ENCODE data around the gene MMEL1. TPM values are rescaled to one million over a fixed set of nuclear protein-coding genes. Genes with fewer than 3 reads are reported as not detected.

MMEL1 gene
- total RNA-seq, 1 experiment from 2014 or later: not detected

DNA sequence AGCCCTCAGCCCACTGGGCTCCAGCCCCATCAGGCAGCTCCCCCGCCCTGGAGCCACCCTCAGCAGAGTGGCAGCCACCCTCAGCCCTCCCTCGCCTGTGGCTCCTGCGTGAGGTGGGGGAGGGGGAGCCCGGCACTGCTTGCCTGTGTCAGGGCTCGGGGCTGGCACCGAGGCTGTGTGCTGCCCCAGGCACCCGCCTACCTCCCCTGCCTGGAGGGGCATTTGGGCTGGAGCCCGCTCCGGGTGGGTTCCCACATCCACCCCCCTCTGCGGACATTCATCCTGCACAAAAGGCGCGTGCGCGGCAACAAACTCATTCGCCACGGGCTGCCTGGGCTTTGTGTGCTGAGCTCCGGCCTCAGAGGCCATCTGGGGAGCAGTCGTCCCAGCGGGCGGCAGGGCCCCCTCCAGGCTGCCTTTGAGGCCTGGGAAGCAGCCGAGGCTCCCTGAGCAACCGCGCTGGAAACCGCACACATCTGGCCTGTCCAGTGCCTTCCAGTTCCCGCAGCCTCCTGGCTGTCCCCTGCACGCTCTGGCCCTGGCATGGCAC is 89.2 kb downstream of the MMEL1 start:
- in situ Hi-C loops (cut with HindIII; ENCODE audit: low pct_unique_long_range_greater_than_20kb, low sequenced_read_pairs): no loop called here

DNA sequence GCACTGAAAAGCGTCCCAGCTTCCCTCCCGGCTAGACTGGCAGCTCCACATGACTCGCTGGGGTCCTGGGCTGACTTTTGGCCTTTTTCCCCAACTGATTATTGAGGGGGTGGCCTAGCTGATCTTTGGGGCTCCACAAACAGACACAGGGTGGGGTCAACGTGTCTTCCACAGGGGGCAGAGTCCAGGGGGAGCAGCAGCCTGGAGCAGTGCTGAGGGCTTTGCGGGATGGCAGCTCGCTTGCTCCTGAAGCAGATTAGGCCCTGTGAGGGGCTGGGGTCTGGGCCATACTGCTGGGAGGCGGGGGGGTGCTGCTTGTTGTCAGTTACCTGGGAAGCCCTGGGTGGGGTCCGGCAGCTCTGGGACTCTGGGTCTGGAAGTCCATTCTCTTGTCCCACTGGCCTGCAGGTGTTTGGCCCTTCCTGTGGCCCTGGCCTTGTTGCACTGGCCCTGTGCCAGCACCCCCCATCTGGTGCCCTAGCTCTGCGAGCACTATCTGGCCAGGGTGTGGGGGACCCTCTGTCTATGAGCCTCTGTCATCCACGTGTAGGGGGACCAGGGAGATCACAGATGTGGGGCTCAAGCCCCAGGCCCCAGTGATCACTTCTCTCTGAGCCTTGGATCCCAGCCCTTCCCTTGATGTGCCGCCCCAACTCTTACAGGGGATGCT is 90.4 kb downstream of the MMEL1 start:
- DNase-seq (ENCODE audit: low read depth): no peak
- in situ Hi-C loops (cut with HindIII; ENCODE audit: low pct_unique_long_range_greater_than_20kb, low sequenced_read_pairs): no loop called here

More for the DNA sequence above, 89.2 kb downstream of the MMEL1 start:
- no peak for DNase-seq (ENCODE audit: low read depth)

DNA sequence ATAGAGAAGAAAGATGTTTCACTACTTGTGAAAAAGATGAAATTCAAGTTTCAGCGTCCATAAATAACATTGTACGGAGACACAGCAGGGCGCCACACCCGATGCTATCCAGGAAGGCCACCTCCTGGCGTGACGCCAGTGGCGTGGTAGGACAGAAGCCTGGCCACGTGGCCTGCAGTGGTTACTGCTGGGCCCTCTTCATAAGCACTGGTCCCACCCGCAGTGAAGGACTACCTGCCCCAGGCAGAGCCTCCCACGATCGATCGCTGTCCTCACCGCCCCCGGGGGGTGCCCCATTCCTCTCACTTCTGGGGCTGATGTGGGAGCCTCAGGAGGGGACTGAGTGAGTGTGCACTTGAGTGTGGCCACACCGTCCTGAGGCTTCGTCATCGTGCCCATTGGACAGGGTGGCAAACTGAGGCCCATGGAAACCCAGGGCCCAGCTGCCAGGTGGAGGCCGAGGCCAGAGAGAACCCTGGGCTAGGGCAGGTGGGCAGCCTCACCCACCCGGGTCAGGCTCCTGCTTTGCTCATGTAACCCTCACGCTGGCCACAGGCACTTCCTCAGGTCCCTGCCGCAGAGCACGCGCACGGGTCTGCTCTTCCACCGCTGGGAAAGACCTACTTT is 91.1 kb downstream of the MMEL1 start:
- no peak for DNase-seq (ENCODE audit: low read depth)
- in situ Hi-C loops (cut with HindIII; ENCODE audit: low pct_unique_long_range_greater_than_20kb, low sequenced_read_pairs): no loop called here

DNA sequence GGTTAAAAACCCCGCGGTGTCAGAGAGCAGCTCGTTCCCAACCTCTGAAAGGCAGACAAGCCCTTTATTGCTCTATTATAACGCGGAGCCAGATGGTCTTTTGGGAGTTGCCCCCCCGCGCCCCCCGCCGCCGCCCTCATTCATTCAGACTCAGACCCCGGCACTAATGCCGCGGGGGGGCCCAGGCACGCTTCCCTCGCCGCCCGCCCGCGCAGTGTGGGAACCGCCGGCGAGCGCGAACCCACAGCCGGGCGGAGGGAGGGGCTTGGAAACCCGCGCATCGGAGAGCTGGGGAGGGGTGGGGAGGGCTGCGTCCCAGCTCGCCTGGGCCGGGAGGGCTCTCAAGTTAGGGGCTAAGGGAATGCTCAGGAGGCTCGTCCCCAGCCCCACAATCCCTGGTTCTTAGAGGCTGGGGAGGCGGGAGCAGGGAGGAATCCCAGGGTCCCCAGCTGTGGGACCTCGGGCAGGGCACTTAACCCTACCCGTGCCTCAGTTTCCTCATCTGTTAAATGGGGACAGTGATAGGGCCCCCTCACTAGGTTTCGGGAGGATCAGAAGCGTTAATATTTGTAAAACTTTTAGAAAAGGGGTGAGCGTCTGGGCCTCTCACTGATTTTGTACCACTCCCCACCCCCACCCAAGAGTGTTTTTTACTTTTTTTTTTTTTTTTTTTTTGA is 91.9 kb downstream of the MMEL1 start:
- in situ Hi-C loops (cut with HindIII; ENCODE audit: low pct_unique_long_range_greater_than_20kb, low sequenced_read_pairs): no loop called here
- no peak for DNase-seq (ENCODE audit: low read depth)

Other genes starting within 250 kb of the MMEL1 start
- 10.3 and 20.3 TPM in 2 replicates for gene MORN1, start 241.5 kb downstream of the MMEL1 start, total RNA-seq (2014; rRNA removed; shearing (Covaris generic); ENCODE audit: low replicate concordance)
- gene RER1, start 241.2 kb downstream of the MMEL1 start, total RNA-seq (2014; rRNA removed; shearing (Covaris generic); ENCODE audit: low replicate concordance): 55.7 and 105 TPM in 2 replicates
- gene PEX10, start 220.5 kb downstream of the MMEL1 start, total RNA-seq (2014; rRNA removed; shearing (Covaris generic); ENCODE audit: low replicate concordance): 67.4 and 71.9 TPM in 2 replicates
- gene PLCH2, start 156.7 kb downstream of the MMEL1 start, total RNA-seq (2014; rRNA removed; shearing (Covaris generic); ENCODE audit: low replicate concordance): 0.26 and 0.74 TPM in 2 replicates
- gene PANK4, start 106.4 kb downstream of the MMEL1 start, total RNA-seq (2014; rRNA removed; shearing (Covaris generic); ENCODE audit: low replicate concordance): 21.1 and 34.6 TPM in 2 replicates
- not detected in 2 replicates for gene HES5, start 102.8 kb downstream of the MMEL1 start, total RNA-seq (2014; rRNA removed; shearing (Covaris generic); ENCODE audit: low replicate concordance)
- not detected in 2 replicates for gene TNFRSF14, start 76.6 kb downstream of the MMEL1 start, total RNA-seq (2014; rRNA removed; shearing (Covaris generic); ENCODE audit: low replicate concordance)
- gene PRXL2B, start 46.2 kb downstream of the MMEL1 start, total RNA-seq (2014; rRNA removed; shearing (Covaris generic); ENCODE audit: low replicate concordance): 17.0 and 31.0 TPM in 2 replicates
- not detected in 2 replicates for gene TTC34, start 168.7 kb upstream of the MMEL1 start, total RNA-seq (2014; rRNA removed; shearing (Covaris generic); ENCODE audit: low replicate concordance)